HS-5 (cell line): Measurements from ENCODE around the gene RGL4.
"Not testable (repeated sequence)": the region's sequence is repeated elsewhere in the genome, so short reads cannot be mapped to it uniquely, and the experiment has no call there.

Source experiments
- DNase-seq: peaks from one replicate; pipeline ENCODE4 v3.0.0-alpha.2; 2012; ENCODE audit warnings: low read depth

The RGL4 gene

DNA sequence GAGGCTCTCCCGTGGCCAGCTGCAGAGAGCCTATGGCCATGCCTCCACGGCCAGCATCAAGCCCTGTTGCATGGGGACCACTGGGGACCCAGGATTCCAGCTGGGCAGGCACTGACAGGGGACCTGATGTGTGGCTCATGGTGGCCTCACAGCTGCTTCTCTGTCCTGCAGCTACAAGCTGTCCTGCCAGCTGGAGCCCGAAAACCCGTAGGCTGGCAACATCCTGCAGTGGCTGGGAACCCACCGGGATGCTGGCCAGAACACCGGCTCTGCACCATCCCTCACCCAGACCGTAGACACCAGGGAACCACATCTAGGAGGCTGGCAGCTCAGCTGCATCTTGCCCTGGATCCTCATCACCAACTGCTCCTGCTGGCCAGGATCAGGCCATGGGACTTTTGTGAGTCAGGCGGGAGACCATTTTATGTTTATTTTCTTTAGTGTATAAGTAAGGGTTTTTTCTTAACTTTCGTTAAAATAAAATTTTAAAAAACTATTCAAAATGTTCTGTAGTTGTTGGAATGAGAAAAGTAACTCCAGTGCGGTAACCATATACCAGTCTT lies 7.9 kb downstream of the RGL4 start:
- no peak for DNase-seq

- no peak for DNase-seq
These were observed 9.9 kb downstream of the RGL4 start for GRCh38 chr22:23700706-23701105.

GRCh38 chr22:23704062-23704461 lies 13.2 kb downstream of the RGL4 start:
- no peak for DNase-seq

- DNase-seq = no peak
These were observed 14.0 kb downstream of the RGL4 start for GRCh38 chr22:23704829-23705228.

DNA sequence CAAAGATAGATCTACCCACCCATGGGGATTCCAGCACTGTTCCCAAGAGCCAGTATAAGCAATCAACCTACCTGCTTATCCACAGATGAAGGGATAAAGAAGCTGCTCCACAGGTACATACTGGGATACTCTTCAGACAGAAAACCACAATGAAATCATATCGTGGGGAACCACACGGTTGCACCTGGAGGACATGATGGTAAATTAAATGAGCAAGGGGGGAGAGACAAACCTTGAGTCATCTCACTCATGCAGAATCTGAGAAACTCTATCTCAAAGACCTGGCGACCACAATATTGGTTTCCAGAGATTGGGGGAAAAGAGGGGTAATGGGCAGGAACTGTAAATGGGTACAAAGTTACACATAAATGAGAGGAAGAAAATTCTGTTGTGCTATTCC lies 14.5 kb downstream of the RGL4 start:
- DNase-seq = no peak

DNA sequence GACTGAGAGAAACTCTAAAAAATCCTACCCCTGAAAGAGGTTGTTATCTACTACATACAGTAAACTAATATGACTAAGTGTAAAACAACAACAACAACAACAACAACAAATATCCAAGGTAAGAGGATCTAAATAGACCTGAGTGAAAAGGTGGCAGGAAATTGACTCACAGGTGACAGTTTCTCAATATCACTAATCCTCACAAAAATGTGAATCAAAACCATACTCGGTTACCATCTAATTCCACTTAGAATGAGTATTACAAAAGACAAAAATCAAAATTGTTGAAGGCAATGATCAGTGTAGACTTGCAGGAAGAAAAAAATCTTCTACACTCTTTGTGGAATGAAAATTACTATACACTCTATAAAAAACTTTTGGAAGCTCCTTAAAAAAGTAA lies 17.5 kb downstream of the RGL4 start:
- DNase-seq = no peak

DNA sequence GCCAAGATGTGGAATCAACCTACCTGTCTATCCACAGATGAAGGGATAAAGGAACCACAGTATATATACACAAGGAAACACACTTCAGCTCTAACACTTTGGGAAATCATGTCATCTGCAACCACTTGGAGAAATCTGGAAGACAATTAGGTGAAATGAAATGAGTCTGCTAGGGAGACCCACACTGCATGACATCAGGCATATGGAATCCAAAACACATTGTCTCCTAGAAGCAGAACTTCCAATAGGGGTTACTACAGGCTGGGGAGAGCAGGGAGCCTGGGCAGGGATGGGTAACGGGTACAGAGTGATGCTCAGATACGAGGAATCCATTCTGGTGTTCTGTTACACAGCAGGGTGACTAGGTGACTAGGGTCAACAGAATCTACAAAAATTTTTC lies 18.3 kb downstream of the RGL4 start:
- peak; percentile 16 for DNase-seq

DNA sequence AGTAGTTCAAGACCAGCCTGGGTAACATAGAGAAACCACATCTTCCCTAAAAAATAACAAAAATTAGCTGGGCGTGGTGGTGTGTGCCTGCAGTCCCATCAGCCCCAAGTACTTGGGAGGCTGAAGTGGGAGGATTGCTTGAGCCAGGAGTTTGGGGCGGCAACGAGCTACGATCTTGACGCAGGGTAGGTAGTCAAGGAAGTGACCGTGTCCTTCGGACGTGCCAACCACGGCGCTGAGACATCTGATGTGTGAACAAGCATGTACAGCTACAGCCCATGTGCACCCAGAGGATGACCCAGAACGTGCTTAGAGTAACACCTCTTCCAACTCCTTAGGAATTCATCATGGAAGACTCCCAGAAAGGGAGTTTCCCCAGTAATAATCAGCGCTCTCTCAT lies 21.4 kb downstream of the RGL4 start:
- no peak for DNase-seq

DNA sequence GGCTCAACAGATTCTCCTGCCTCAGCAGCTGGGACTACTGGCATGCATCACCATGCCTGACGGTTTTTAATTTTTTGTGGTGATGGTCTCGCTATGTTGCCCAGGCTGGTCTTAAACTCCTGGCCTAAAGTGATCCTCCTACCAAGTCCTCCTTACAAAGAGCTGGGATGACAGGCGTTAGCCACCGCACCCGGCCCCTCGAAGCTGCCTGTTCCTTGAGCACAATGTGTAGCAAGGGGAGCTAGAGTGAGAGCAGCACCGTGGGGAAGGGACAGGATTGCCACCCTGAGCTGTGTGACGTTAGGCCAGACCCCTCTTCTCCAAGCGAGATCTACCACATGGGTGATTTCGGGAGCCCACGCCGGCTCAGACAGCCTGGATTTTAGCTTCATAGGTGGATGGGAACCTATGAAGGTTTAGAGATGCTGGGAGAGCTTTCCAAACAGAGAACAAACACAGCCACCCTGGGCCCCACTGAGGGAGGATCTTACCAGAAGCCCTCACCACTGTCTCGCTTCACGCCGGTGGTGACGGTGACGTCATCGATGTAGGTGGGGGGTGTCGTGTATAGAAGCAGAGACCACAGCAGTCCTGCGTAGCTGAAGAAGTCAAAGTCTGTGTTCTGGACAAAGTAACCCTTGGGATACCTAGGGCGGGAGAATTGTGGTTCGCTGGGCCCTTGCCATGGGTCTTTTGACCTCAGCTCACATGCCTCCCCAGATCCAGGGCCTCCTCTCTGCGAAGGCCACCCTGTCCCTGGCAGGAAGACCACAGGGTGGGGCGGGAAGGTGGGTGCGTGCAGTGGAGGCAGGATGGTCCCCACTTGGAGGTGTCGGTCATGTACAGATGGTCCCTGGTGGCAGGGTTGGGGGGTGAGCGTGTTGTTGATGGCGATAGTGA lies 23.1 kb downstream of the RGL4 start:
- DNase-seq = no peak

GRCh38 chr22:23714596-23715578 lies 24.1 kb downstream of the RGL4 start:
- no peak for DNase-seq

- no peak for DNase-seq
These were observed 25.1 kb downstream of the RGL4 start for GRCh38 chr22:23715806-23716375.

DNA sequence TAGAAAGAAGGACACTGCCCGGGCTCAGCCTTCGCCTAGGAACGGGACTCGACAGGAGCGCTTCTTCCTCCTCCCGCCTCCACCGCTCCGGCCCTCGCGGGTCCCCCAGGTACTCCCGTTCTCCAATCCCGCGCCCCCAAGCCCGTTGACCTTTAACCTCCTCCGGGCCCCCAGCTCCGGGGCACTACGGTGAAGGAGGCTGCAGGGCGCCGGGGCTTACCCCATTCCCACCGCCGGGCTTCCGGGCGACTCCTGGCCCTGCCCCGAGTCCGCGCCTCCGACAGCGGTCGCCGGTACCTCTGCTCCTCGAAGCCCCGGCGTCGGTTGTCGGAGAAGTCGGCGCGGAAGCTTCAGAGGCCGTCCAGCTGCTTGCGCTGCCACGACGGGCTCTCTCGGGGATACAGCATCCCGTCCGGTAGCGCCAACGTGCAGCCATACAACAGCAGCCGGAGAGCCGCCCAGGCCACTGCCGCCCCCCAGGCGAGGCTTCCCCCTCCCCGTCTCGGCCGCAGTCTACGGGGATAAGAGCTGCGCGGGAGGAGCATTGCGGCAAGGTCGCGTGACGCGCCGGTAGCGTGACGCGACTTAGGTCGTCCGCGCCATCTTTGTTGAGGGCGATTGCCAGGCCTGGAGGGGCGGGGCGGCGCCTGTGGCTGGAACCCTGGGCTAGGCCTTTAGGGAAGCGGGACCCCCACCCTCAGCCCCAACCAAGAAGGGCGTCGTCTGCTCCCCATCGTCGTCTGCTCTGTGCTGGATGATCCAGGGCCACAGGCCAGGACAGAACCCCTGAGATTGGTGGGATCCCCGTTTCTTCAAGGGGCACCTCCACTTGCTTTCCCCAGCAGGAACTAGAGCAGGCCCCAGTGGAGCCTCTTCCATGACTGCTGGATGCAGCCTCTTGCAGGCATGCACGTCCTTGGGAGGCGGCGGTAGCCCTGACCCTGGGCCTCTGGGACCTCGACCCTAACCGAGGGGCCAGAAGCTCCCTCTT lies 26.3 kb downstream of the RGL4 start:
- DNase-seq = peak; percentile 51

- no peak for DNase-seq
These were observed 27.8 kb downstream of the RGL4 start for GRCh38 chr22:23718371-23719165.

DNA sequence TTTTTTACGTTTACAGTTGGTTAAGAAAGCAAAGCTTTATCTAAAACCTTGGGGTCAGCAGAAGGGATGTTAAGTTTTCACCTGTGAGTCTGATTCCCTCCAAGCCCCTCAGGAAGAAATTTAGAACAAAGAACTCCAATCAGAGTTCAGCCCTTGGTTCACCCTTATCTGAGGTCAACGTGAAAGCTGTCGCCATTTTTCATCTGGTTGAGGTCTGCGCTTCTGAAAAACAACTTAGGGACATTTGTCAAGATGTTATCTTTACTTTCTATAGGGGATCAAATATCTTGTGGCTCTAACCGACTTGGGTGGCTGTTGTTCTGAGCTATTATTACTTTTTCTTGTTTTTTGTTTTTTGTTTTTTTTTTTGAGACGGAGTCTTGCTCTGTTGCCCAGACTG lies 30.0 kb downstream of the RGL4 start:
- no peak for DNase-seq

DNA sequence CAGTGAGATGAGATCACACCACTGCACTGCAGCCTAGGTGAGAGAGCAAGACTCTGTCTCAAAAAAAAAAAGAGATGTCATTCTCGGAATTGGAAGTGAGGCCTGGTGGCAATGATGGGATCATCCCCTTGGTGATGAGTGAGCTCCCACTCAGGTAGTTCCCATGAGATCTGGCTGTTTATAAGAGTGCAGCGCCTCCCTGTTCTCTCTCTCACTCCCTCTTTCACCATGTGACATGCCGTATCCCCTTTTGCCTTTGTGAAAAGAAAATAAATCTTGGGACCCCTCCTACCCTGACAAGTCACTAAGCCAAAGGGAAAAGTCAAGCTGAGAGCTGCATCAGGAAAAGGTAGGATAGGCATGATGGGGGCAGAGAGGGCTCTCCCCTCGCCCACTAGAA lies 31.3 kb downstream of the RGL4 start:
- DNase-seq = no peak

- no peak for DNase-seq
These were observed 31.9 kb downstream of the RGL4 start for GRCh38 chr22:23722724-23723123.

GRCh38 chr22:23728108-23728507 lies 37.3 kb downstream of the RGL4 start:
- DNase-seq = not testable (repeated sequence)

DNA sequence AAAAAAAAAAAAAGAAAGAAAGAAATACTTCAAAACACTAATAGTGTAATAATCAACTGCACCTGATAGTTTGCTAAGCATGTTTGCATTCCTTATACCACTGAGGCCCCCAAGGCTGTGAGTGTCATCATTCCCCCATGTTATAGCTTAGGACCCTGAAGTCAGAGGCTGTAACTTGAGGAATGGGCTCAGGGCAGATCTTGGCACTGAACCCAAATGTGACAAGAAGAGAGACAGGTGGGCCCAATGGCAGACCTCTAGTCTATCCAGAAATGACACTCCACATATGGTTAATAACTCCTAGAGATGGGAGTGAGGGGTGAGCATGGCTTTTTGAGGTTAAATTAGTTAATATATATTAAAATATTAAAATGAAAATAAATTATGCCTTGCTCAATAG lies 46.9 kb downstream of the RGL4 start:
- DNase-seq = no peak

GRCh38 chr22:23742505-23743264 lies 51.9 kb downstream of the RGL4 start:
- no peak for DNase-seq
